Tibial nerve (tissue), 4 donors: ENCODE data around the gene GART.

Experiments
- CTCF ChIP-seq, 5 experiments: fragments of 200-600 bp in 3 of 5; fragments of 450-650 bp in 2 of 5; sonication (generic) in 3 of 5; IDR thresholded peaks; one replicate each; pipeline ENCODE4 v1.5.1; 2016 to 2019; ENCODE audit warnings: antibody characterized with exemption in 5 of 5, mild to moderate bottlenecking in 3 of 5, moderate library complexity in 2 of 5
- EP300 ChIP-seq, 2 donors: sonication (generic); formaldehyde crosslinking; IDR thresholded peaks; one replicate each; pipeline ENCODE4 v1.6.1; 2017; ENCODE audit warnings: antibody characterized with exemption in 2 of 2, mild to moderate bottlenecking in 1 of 2

GRCh38 chr21:33531007-33531406, 10.9 kb downstream of the GART start:
- TF ChIP-seq EP300 (IDR thresholded peaks at IDR 0.05) (no peak), CTCF (IDR thresholded peaks at IDR 0.05) (no peak)
